ENCODE measurements around the gene SPAG16. TPM values are rescaled to one million over a fixed set of nuclear protein-coding genes. Genes with fewer than 3 reads are reported as not detected.

The SPAG16 gene
- total RNA-seq, 1 experiment from 2014 or later = 17.3 TPM

- WGBS (ENCODE audit: extremely low coverage, insufficient read length, low lambda C conversion rate) = no CpG with 5 or more reads among the region's 2 CpGs
- no peak overlapping the region for H3K4me2 ChIP-seq (ENCODE audit: insufficient read depth, insufficient read length, low read length)
- H3K23me2 ChIP-seq (ENCODE audit: insufficient read length, low read depth, low read length, poor library complexity, severe bottlenecking) = no peaks in the 10 kb centered on the region
- H3K23ac ChIP-seq (ENCODE audit: insufficient read length, low read depth, low read length) = no peak overlapping the region
- H3K27me3 ChIP-seq (ENCODE audit: insufficient read depth, low read length) = no peaks in the 10 kb centered on the region
- Mint-ChIP-seq H3K4me1 (no peaks in the 10 kb centered on the region), H3K27ac (no peak overlapping the region), H3K36me3 (ENCODE audit: insufficient read depth in 1 of 3, low read depth in 3 of 3) (no peaks in the 10 kb centered on the region), H3K4me3 (no peak overlapping the region), H3K27me3 (ENCODE audit: low read depth) (no peaks in the 10 kb centered on the region), H3K9me3 (no peaks in the 10 kb centered on the region)
- H2BK5ac ChIP-seq (ENCODE audit: insufficient read length, low read length) = no peak overlapping the region
- no peak overlapping the region for H4K91ac ChIP-seq (ENCODE audit: insufficient read length, low read depth, low read length)
- H3K79me2 ChIP-seq (ENCODE audit: insufficient read depth, low read length) = no peaks in the 10 kb centered on the region
- no peak overlapping the region for H3K18ac ChIP-seq (ENCODE audit: insufficient read length, low read depth, low read length)
- no peak overlapping the region for H4K8ac ChIP-seq (replicated peaks; ENCODE audit: insufficient read length, low read depth, low read length)
- H3K9ac ChIP-seq (ENCODE audit: extremely low read depth, insufficient read length, low read length) = no peak overlapping the region
- DNase-seq = no peak
- H2BK20ac ChIP-seq (ENCODE audit: low read depth, low read length, poor library complexity, severe bottlenecking) = no peak overlapping the region
- H4K5ac ChIP-seq (ENCODE audit: insufficient read length, low read depth, low read length) = no peak overlapping the region
- no peaks in the 10 kb centered on the region for H4K20me1 ChIP-seq (ENCODE audit: control insufficient read depth, insufficient read depth, insufficient read length)
- H3K56ac ChIP-seq (ENCODE audit: insufficient read length, low read depth, low read length) = no peak overlapping the region
- no peak overlapping the region for H3K27ac ChIP-seq (ENCODE audit: insufficient read length, low read depth, low read length)
- H2BK12ac ChIP-seq (ENCODE audit: insufficient read length, low read depth, low read length) = no peak overlapping the region
- no peak overlapping the region for H2BK15ac ChIP-seq (ENCODE audit: low read depth, low read length)
- no peak overlapping the region for H2AK5ac ChIP-seq (ENCODE audit: insufficient read length, low read length)
- H3K4ac ChIP-seq (ENCODE audit: low read depth, low read length) = no peak overlapping the region
- no peaks in the 10 kb centered on the region for H3K4me1 ChIP-seq (ENCODE audit: insufficient read depth, low read length)
- no peak overlapping the region for H3K14ac ChIP-seq (ENCODE audit: insufficient read depth, low read length)
- H3K9me3 ChIP-seq (ENCODE audit: control insufficient read depth, low read depth, low read length) = no peaks in the 10 kb centered on the region
- no peak for TF ChIP-seq CTCF (conservative IDR thresholded peaks at IDR 0.05)
- H2BK120ac ChIP-seq (ENCODE audit: low read depth, low read length, poor library complexity, severe bottlenecking) = no peak overlapping the region
- H3T11ph ChIP-seq (ENCODE audit: low read length) = no peak overlapping the region
- H2AFZ ChIP-seq (ENCODE audit: low read length) = no peak overlapping the region
- H3K79me1 ChIP-seq (ENCODE audit: insufficient read depth, low read depth, low read length, poor library complexity, severe bottlenecking) = no peaks in the 10 kb centered on the region
Measured at GRCh38 chr2:213752575-213752974, 468.3 kb downstream of the SPAG16 start.

Data from H9 (cell line).